ENCODE measurements around the gene IMPA2.

Gene IMPA2

GRCh38 chr18:11953113-11953512, 28.2 kb upstream of the IMPA2 start:
- Histone ChIP-seq H3K4me1 (ENCODE audit: control insufficient read depth, insufficient read depth, low read length) (no peaks in the 10 kb centered on the region), H3K9me3 (ENCODE audit: control insufficient read depth, insufficient read depth, low read depth, low read length) (no peaks in the 10 kb centered on the region), H3K27ac (ENCODE audit: extremely low read depth, low read depth, low read length) (no peak overlapping the region), H3K4me3 (ENCODE audit: low read depth, low read length) (no peak overlapping the region), H3K36me3 (ENCODE audit: control insufficient read depth in 2 of 2, insufficient read depth in 1 of 2, low read length in 2 of 2) (no peaks in the 10 kb centered on the region)
- no peak for TF ChIP-seq ZNF558 (tag by site-specific recombination; IDR thresholded peaks at IDR 0.05)
- TF ChIP-seq ZNF341 (tag by site-specific recombination; IDR thresholded peaks at IDR 0.05; ENCODE audit: low read depth): no peak
- TF ChIP-seq ZBTB44 (tag by site-specific recombination; IDR thresholded peaks at IDR 0.05): no peak
- no peak for TF ChIP-seq ZNF624 (tag by site-specific recombination; IDR thresholded peaks at IDR 0.05)
- ChIA-PET CTCF (interaction anchor here (0.6 to 0.8 kb wide), 2 partner anchors 811 to 881 kb away, joined by 3 to 6 read pairs; no protein-coding TSS in a partner anchor), POLR2A (no interaction called here)

DNA sequence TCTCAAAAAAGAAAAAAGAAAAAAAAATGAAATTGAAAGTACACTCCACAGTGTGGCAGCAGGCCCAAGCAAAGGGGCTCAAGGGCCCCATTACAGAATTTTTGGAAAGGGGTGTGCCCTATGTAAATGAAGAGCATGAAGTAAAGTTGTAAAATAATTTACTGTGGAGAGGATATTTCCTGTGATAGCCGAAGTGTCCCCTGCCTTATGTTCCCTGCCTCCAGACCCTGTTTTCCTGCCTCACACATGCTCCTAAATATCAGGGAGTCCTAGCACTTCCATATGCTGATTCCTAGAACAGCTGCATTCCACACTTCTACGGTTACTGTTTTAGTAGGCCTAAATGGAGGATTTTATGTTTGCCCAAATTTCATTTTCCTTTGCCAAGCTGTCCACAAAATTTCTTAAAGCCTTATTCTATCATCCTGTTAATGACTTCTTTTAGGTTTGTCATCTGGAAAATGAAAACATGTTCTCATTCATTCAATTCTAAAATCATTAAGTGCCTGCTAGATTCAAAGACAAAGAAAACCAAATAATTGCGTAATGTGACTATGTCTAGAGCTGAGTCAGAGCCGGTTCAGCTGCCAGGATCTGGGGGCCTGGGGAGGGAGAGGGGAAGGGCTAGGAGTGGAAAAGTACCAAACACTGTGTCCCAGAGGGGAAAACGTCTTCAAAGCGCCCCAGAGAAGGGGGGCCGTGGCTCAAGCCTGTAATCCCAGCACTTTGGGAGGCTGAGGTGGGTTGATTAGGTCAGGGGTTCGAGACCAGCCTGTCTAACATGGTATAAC, 25.9 kb upstream of the IMPA2 start:
- Histone ChIP-seq H3K9me3 (ENCODE audit: control insufficient read depth, insufficient read depth, low read depth, low read length) (no peaks in the 10 kb centered on the region), H3K4me1 (ENCODE audit: control insufficient read depth, insufficient read depth, low read length) (no peaks in the 10 kb centered on the region), H3K36me3 (ENCODE audit: control insufficient read depth in 2 of 2, insufficient read depth in 1 of 2, low read length in 2 of 2) (no peaks in the 10 kb centered on the region), H3K27ac (ENCODE audit: extremely low read depth, low read depth, low read length) (no peak overlapping the region), H3K4me3 (ENCODE audit: low read depth, low read length) (no peak overlapping the region)
- CTCF ChIA-PET: interaction anchor here (1.5 to 1.7 kb wide), 2 partner anchors 17 to 18 kb away, joined by 4 to 7 read pairs; no protein-coding TSS in a partner anchor
- POLR2A ChIA-PET: interaction anchor here (1.1 kb wide), 1 partner anchor 25 kb away, joined by 4 read pairs; the partner anchor contains the start of gene IMPA2
- no peak for TF ChIP-seq ZNF776 (tag by site-specific recombination; IDR thresholded peaks at IDR 0.05; ENCODE audit: borderline replicate concordance)
- TF ChIP-seq ZSCAN30 (tag by site-specific recombination; IDR thresholded peaks at IDR 0.05): no peak
- no peak for TF ChIP-seq ZNF140 (tag by site-specific recombination; IDR thresholded peaks at IDR 0.05)
- no peak for TF ChIP-seq ZNF121 (tag by site-specific recombination; IDR thresholded peaks at IDR 0.05)
- TF ChIP-seq, protein P1, sequence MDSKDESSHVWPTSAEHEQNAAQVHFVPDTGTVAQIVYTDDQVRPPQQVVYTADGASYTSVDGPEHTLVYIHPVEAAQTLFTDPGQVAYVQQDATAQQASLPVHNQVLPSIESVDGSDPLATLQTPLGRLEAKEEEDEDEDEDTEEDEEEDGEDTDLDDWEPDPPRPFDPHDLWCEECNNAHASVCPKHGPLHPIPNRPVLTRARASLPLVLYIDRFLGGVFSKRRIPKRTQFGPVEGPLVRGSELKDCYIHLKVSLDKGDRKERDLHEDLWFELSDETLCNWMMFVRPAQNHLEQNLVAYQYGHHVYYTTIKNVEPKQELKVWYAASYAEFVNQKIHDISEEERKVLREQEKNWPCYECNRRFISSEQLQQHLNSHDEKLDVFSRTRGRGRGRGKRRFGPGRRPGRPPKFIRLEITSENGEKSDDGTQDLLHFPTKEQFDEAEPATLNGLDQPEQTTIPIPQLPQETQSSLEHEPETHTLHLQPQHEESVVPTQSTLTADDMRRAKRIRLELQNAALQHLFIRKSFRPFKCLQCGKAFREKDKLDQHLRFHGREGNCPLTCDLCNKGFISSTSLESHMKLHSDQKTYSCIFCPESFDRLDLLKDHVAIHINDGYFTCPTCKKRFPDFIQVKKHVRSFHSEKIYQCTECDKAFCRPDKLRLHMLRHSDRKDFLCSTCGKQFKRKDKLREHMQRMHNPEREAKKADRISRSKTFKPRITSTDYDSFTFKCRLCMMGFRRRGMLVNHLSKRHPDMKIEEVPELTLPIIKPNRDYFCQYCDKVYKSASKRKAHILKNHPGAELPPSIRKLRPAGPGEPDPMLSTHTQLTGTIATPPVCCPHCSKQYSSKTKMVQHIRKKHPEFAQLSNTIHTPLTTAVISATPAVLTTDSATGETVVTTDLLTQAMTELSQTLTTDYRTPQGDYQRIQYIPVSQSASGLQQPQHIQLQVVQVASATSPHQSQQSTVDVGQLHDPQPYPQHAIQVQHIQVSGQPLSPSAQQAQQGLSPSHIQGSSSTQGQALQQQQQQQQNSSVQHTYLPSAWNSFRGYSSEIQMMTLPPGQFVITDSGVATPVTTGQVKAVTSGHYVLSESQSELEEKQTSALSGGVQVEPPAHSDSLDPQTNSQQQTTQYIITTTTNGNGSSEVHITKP (tag by site-specific recombination; IDR thresholded peaks at IDR 0.05): peak; percentile 81
- TF ChIP-seq, protein P2, sequence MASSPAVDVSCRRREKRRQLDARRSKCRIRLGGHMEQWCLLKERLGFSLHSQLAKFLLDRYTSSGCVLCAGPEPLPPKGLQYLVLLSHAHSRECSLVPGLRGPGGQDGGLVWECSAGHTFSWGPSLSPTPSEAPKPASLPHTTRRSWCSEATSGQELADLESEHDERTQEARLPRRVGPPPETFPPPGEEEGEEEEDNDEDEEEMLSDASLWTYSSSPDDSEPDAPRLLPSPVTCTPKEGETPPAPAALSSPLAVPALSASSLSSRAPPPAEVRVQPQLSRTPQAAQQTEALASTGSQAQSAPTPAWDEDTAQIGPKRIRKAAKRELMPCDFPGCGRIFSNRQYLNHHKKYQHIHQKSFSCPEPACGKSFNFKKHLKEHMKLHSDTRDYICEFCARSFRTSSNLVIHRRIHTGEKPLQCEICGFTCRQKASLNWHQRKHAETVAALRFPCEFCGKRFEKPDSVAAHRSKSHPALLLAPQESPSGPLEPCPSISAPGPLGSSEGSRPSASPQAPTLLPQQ (tag by site-specific recombination; IDR thresholded peaks at IDR 0.05): no peak
- TF ChIP-seq ZNF704 (tag by site-specific recombination; IDR thresholded peaks at IDR 0.05): no peak
- TF ChIP-seq ZNF223 (tag by site-specific recombination; IDR thresholded peaks at IDR 0.05): no peak
- no peak for TF ChIP-seq ZBTB1 (tag by site-specific recombination; IDR thresholded peaks at IDR 0.05)
- TF ChIP-seq ZBTB20 (tag by site-specific recombination; IDR thresholded peaks at IDR 0.05): peak; percentile 29; the same call in 1 of the 2 replicates
- TF ChIP-seq GLIS2 (tag by site-specific recombination; IDR thresholded peaks at IDR 0.05): no peak
- no peak for TF ChIP-seq TRIM28 (IDR thresholded peaks at IDR 0.05; ENCODE audit: borderline replicate concordance, low read length)
- TF ChIP-seq ZNF394 (tag by site-specific recombination; IDR thresholded peaks at IDR 0.05; ENCODE audit: borderline replicate concordance): no peak
- TF ChIP-seq REPIN1 (tag by site-specific recombination; IDR thresholded peaks at IDR 0.05; ENCODE audit: low read depth): no peak
- TF ChIP-seq ZBTB21 (tag by site-specific recombination; IDR thresholded peaks at IDR 0.05): no peak
- TF ChIP-seq ZNF660 (tag by site-specific recombination; IDR thresholded peaks at IDR 0.05): no peak
- TF ChIP-seq OVOL3 (tag by site-specific recombination; IDR thresholded peaks at IDR 0.05): no peak
- TF ChIP-seq, protein P3, sequence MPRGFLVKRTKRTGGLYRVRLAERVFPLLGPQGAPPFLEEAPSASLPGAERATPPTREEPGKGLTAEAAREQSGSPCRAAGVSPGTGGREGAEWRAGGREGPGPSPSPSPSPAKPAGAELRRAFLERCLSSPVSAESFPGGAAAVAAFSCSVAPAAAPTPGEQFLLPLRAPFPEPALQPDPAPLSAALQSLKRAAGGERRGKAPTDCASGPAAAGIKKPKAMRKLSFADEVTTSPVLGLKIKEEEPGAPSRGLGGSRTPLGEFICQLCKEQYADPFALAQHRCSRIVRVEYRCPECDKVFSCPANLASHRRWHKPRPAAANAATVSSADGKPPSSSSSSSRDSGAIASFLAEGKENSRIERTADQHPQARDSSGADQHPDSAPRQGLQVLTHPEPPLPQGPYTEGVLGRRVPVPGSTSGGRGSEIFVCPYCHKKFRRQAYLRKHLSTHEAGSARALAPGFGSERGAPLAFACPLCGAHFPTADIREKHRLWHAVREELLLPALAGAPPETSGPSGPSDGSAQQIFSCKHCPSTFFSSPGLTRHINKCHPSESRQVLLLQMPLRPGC (tag by site-specific recombination; IDR thresholded peaks at IDR 0.05): no peak
- TF ChIP-seq, protein P4, sequence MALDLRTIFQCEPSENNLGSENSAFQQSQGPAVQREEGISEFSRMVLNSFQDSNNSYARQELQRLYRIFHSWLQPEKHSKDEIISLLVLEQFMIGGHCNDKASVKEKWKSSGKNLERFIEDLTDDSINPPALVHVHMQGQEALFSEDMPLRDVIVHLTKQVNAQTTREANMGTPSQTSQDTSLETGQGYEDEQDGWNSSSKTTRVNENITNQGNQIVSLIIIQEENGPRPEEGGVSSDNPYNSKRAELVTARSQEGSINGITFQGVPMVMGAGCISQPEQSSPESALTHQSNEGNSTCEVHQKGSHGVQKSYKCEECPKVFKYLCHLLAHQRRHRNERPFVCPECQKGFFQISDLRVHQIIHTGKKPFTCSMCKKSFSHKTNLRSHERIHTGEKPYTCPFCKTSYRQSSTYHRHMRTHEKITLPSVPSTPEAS (tag by site-specific recombination; IDR thresholded peaks at IDR 0.05): no peak
- TF ChIP-seq ZFP3 (tag by site-specific recombination; IDR thresholded peaks at IDR 0.05; ENCODE audit: low read depth): no peak

Data from HEK293 (cell line).